NCI-H2196 treated with DMSO at 0.1 percent for 48 hours (cell line): ENCODE data around the gene PUM2.
A peak's percentile ranks its signal among the peaks of the same experiment; 100 is the strongest.
"Not testable (repeated sequence)": the region's sequence is repeated elsewhere in the genome, so short reads cannot be mapped to it uniquely, and the experiment has no call there.

Source experiments
- DNase-seq: peaks from one replicate; lab custom pipeline; 2025; ENCODE audit not compliant: unreplicated experiment; lab: John Stamatoyannopoulos, UW

PUM2 gene

DNA sequence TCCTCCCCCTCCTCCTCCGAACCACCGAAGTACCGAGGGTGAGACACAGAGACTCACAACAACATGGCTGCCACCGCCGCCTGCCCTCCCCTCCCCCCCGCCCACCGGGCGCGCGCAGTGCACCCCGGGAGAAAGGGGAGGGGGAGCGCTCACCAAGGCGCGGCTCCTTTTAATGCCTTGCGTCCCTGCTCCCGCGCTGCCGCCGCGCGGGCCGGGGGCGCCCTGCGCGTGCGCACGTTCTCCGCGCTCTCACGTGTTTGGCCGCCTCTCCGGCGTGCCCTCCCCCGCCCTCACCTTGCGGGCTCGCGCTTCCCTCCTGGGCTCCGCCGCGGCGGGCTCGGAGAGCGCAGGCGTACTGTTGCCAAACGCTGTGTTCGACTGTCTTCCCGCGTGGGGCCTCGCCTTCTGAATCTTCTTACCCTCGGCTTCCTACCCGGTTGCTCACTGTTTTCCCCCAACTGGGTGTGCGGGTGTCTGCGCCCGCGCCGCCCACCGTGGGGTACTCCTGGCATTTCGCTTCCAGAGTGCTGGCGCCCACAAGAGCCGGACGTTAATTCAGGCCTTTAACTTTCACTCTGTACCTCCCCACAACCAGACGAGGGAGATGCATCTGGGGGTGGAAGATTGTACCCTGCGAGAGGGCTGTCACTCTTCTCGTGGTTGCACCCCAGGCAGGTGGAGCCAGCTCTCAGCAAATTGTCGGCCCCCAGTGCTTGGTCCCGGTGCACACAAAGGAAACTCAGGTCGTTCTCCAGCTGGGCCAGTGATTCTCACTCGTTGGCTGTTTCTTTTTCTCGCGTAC is at the start of gene PUM2:
TSS of gene PUM2 (minus strand) at position 92 of the 802 bp plus-strand sequence. CDS start 23,484 bp downstream, outside the sequence.
- DNase-seq: peak; percentile 93

- DNase-seq: no peak
Measured at GRCh38 chr2:20400306-20400705, 49.7 kb upstream of the PUM2 start.

- no peak for DNase-seq
Measured at GRCh38 chr2:20398956-20399567, 48.4 kb upstream of the PUM2 start.

DNA sequence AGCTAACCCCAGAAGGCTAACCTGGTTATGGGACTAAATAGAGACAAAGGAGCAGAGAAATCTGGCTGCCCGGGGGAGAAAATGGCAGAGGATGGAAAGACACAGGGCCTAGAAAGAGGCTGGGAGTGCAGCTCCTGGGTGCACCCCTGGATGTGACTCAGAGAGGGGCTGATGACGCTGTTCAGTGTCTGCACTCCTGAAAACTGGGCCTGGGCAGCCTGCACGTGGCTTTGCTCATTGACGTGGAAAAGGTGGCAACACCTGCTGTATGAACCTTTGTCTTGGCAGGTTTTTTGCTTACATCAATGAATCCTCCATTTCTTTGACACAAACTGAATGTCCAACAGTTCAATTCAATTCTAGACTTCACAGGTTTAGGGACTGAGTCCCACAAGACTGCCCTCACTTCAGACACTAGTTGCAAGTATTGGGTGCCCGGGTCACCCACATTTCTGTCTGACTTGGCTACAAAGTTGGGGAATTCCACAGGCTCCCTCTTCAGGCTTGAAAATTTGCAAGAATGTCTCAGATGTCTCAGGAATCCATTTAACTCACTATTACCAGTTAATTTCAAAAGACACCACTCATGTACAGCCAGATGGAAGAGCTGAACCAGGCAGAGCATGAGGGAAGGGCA is 47.3 kb upstream of the PUM2 start:
- DNase-seq: no peak

- DNase-seq: no peak
Measured at GRCh38 chr2:20396356-20397000, 45.8 kb upstream of the PUM2 start.

GRCh38 chr2:20393986-20394385 is 43.3 kb upstream of the PUM2 start:
- DNase-seq: no peak

DNA sequence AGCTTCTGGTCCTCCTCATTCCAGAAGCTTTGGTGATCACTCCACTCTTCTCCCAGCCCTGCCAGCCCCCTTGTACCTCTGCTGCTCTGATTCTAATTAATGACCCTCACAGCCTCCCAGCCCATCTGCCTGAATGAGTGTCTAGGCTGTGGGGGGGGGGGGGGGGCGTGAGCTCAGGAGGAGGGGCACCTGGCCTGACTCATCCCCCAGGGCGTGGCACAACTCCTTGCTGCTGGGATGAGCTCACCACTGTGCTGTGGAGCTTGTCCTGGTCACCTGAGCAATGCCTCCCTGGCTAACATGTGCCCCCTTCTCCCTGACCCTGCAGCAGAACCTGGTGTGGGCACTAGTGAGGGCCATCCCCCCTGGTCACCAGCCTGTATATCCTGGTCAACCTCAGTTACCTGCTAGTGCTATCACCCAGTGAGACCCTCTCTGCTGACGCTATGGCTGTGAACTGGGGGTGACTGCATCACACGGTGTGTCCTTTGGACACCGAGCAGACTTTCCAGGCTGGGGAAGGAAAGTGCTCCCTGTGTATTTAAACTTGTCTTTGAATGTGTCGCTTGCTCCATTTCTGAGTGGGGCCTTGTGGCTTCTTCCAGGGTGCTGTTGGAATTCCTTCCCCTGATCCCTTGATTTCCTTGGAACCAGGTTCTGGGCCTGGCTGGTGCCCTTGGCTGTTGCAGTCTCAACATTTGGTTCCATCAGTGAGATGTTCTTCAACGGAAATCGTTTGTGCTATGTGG is 41.5 kb upstream of the PUM2 start:
- no peak for DNase-seq

GRCh38 chr2:20390524-20391123 is 40.0 kb upstream of the PUM2 start:
- no peak for DNase-seq

DNA sequence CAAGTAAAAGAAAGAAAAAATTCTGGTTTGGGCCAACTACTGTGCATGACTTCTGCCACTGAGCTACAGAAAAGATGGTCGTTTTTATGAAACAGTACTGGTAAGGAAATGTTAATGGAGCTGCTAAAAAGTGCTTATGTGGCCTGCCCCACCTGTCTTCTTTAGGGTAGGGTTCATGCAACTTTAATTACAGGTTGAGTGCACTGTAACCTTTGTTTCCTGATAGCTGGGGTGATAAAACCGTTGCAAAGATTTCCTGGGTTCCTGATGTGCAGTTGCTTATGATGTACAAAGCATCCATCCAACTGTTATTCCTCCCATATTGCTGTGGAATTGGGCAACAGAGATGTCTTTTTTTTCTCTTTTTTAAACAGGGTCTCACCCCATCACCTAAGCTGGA is 34.3 kb upstream of the PUM2 start:
- no peak for DNase-seq

GRCh38 chr2:20382965-20383810 is 32.5 kb upstream of the PUM2 start:
- DNase-seq: no peak

- DNase-seq: peak; percentile 15
Measured at GRCh38 chr2:20381457-20381856, 30.8 kb upstream of the PUM2 start.

- peak; percentile 65 for DNase-seq
Measured at GRCh38 chr2:20378891-20379519, 28.4 kb upstream of the PUM2 start.

- no peak for DNase-seq
Measured at GRCh38 chr2:20378341-20378740, 27.7 kb upstream of the PUM2 start.

DNA sequence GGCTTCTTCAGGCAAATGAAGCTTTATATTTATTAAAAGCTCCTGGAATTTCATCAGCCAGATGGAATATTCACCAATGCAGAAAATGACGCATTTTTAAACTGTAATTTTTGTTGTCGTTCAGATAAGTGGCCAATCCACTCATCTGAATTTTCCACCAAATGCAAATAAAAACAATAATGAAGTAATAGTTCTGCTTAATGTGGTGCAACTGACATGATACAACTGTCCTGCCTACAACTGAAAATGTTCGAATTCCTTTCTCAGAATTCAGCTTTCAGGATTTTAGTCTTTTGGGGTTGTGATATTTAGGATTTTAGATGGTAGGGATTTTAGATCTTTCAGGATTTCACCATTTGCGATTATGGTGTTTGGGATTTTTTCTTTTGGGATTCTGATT is 27.1 kb upstream of the PUM2 start:
- DNase-seq: no peak

DNA sequence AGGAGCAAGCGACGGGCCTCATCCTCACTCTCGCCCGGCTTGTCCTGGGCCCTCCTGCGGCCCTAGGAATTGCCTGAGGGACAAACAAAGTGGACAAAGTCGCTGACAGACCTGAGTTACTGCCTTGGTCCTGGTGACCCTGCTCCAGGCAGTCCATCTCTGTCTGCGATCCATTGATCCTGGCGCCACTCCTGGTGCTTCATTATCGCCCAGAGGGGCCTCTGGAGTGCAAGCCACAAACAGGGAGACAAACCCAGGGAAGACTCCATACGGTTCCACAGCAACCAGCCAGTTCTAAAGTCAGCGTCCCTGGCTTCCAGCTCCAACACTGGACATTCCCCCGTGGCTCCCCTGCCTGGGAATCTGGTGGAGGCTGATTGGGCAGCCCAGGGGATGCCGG is 24.3 kb upstream of the PUM2 start:
- not testable (repeated sequence) for DNase-seq

- no peak for DNase-seq
Measured at GRCh38 chr2:20372896-20373640, 22.4 kb upstream of the PUM2 start.

- DNase-seq: no peak
Measured at GRCh38 chr2:20371323-20372025, 20.8 kb upstream of the PUM2 start.

GRCh38 chr2:20370191-20370590 is 19.5 kb upstream of the PUM2 start:
- no peak for DNase-seq
